T-cell (primary cell): ENCODE results near the gene ATP9B. TPM values are rescaled to one million over a fixed set of nuclear protein-coding genes. Genes with fewer than 3 reads are reported as not detected.

ENCODE experiments used
- ATAC-seq, 4 experiments: fragments of 200-7000 bp in 3 of 4; fragments of 150-1000 bp in 1 of 4; cut with Tn5 transposase; replicated peaks in 1 of 4; 1 replicate in 3 of 4; 2 replicates in 1 of 4; pipeline ENCODE4 v1.10.0; 2021; ENCODE audit warnings: moderate library complexity in 3 of 4, mild to moderate bottlenecking in 2 of 4, moderate number of reproducible peaks in 1 of 4
- CTCF ChIA-PET, 2 donors: fragments of 300-600 bp; sonication (Branson Sonifier 250); formaldehyde crosslinking; loops; one replicate each; lab custom pipeline; 2022; ENCODE audit warnings: antibody characterized with exemption in 2 of 2; lab: Charles Lee
- POLR2A ChIA-PET, 2 donors: fragments of 300-600 bp; sonication (Branson Sonifier 250); formaldehyde crosslinking; loops; one replicate each; lab custom pipeline; 2022; ENCODE audit warnings: antibody characterized with exemption in 2 of 2; lab: Charles Lee
- DNase-seq, 35 experiments: peaks; one replicate each; pipeline versions ENCODE4 v3.0.0 to v3.0.0-alpha.2; 2013 to 2023
- H3K27ac ChIP-seq: one replicate; pipeline ENCODE4 v1.5.1; 2013; ENCODE audit warnings: low read length
- H3K27me3 ChIP-seq, 2 experiments: replicated peaks in 1 of 2; 1 replicate in 1 of 2; 2 replicates in 1 of 2; pipeline versions ENCODE4 v1.6.1 to v1.7.0; 2013; ENCODE audit warnings: low read length in 1 of 2, mixed read lengths in 1 of 2; ENCODE audit not compliant: control insufficient read depth in 2 of 2, insufficient read depth in 2 of 2; ENCODE audit errors: extremely low read depth in 1 of 2
- H3K36me3 ChIP-seq, 2 donors: 1 replicate in 1 of 2; 2 replicates in 1 of 2; pipeline versions ENCODE4 v1.6.1 to v1.7.0; 2013; ENCODE audit warnings: low read length in 1 of 2; ENCODE audit not compliant: control insufficient read depth in 2 of 2, insufficient read depth in 1 of 2; ENCODE audit errors: extremely low read depth in 1 of 2
- H3K4me1 ChIP-seq, 2 experiments: 1 replicate in 1 of 2; 2 replicates in 1 of 2; pipeline versions ENCODE4 v1.6.1 to v1.7.0; 2013; ENCODE audit warnings: low read length in 2 of 2, mixed read lengths in 1 of 2; ENCODE audit not compliant: insufficient read depth in 2 of 2, control insufficient read depth in 1 of 2; ENCODE audit errors: extremely low read depth in 1 of 2
- H3K4me3 ChIP-seq, 2 donors: 1 replicate in 1 of 2; 2 replicates in 1 of 2; pipeline versions ENCODE4 v1.5.1 to v1.7.0; 2013; ENCODE audit warnings: mild to moderate bottlenecking in 2 of 2, low read length in 1 of 2, moderate library complexity in 1 of 2; ENCODE audit not compliant: control insufficient read depth in 1 of 2; ENCODE audit errors: extremely low read depth in 1 of 2
- H3K9me3 ChIP-seq: 2 replicates; pipeline ENCODE4 v1.7.0; 2013
- H3K27ac Mint-ChIP-seq, 2 donors: one replicate each; pipeline ENCODE4 v1.8.0; 2020 to 2021; ENCODE audit warnings: mild to moderate bottlenecking in 2 of 2, mixed read lengths in 2 of 2
- H3K27me3 Mint-ChIP-seq, 2 donors: one replicate each; pipeline ENCODE4 v1.8.0; 2021 to 2022; ENCODE audit warnings: mixed read lengths in 2 of 2
- H3K36me3 Mint-ChIP-seq: one replicate; pipeline ENCODE4 v1.8.0; 2021; ENCODE audit warnings: mixed read lengths
- H3K4me1 Mint-ChIP-seq, 3 donors: one replicate each; pipeline ENCODE4 v1.8.0; 2020 to 2022; ENCODE audit warnings: mixed read lengths in 3 of 3, mild to moderate bottlenecking in 1 of 3
- H3K4me3 Mint-ChIP-seq, 3 donors: one replicate each; pipeline ENCODE4 v1.8.0; 2020 to 2022; ENCODE audit warnings: mild to moderate bottlenecking in 3 of 3, mixed read lengths in 3 of 3, moderate library complexity in 3 of 3
- H3K9me3 Mint-ChIP-seq, 3 donors: one replicate each; pipeline ENCODE4 v1.8.0; 2020 to 2022; ENCODE audit warnings: mixed read lengths in 3 of 3
- WGBS: methylation state at CpG from one replicate; pipeline ENCODE4 v1.1.5; 2013; ENCODE audit warnings: missing lambda C conversion rate; ENCODE audit not compliant: insufficient coverage; 5-methylcytosine and 5-hydroxymethylcytosine counted together
- total RNA-seq, 35 experiments: library from RNA in 6 of 35; stranded (reverse) in 6 of 35; fragments of 120-200 nt in 1 of 35; gene quantifications; one replicate each; pipeline versions ENCODE4 v1.2.1 to v1.2.4 and lab custom pipeline; 2013 to 2026

The ATP9B gene
- total RNA-seq, 5 donors from 2014 or later (not counting 1 experiment from before 2014, with no cell fraction given): 54.1 to 95.2 (median 65.4) TPM

- Histone ChIP-seq H3K4me3 (no peak overlapping the region), H3K36me3 (no peaks in the 10 kb centered on the region), H3K27ac (peak overlapping the region; percentile 88), H3K9me3 (no peaks in the 10 kb centered on the region), H3K27me3 (no peaks in the 10 kb centered on the region), H3K4me1 (peaks cover 15 to 18% of the 10 kb centered on the region in 2 experiments)
- DNase-seq: peak in 2 of 35 experiments; percentile 7 to 19
- Mint-ChIP-seq H3K36me3 (peaks cover 17% of the 10 kb centered on the region), H3K27ac (peak overlapping the region; percentile 98 to 99), H3K4me1 (peaks cover 35 to 47% (median 38%) of the 10 kb centered on the region in 3 donors), H3K27me3 (peaks cover 7 to 11% of the 10 kb centered on the region in 2 donors), H3K9me3 (peaks cover 0 to 14% (median 0%) of the 10 kb centered on the region in 3 donors), H3K4me3 (peak overlapping the region; percentile 85 to 93 (median 92))
- no peak for ATAC-seq
- WGBS: 84% methylated on average over 2 of the region's 4 CpGs
- ChIA-PET CTCF (no interaction called here), POLR2A (interaction anchor here in 1 of 2 donors (1.2 kb wide), 1 partner anchor 33 kb away, joined by 4 read pairs; no protein-coding TSS in a partner anchor)
These were observed 1.6 kb upstream of the ATP9B start for GRCh38 chr18:79067611-79068010.

GRCh38 chr18:79068341-79068936 lies 755 bp upstream of the ATP9B start:
- POLR2A ChIA-PET: interaction anchor here in 1 of 2 donors (0.8 to 1.2 kb wide), 2 partner anchors 32 to 965 kb away, joined by 4 to 5 read pairs; no protein-coding TSS in a partner anchor
- H3K27ac ChIP-seq: peak overlapping the region; percentile 88
- peak overlapping the region; percentile 71 to 73 for H3K4me3 ChIP-seq
- peaks cover 0 to 14% (median 0%) of the 10 kb centered on the region in 3 donors for H3K9me3 Mint-ChIP-seq
- peak overlapping the region; percentile 98 to 99 for H3K27ac Mint-ChIP-seq
- WGBS: 2% methylated on average over 41 of the region's 49 CpGs
- H3K9me3 ChIP-seq: no peaks in the 10 kb centered on the region
- peaks cover 15 to 18% of the 10 kb centered on the region in 2 experiments for H3K4me1 ChIP-seq
- ATAC-seq: peak; percentile 56 to 68 (median 64)
- H3K27me3 Mint-ChIP-seq: peaks cover 7 to 11% of the 10 kb centered on the region in 2 donors
- no peaks in the 10 kb centered on the region for H3K27me3 ChIP-seq
- peaks cover 19% of the 10 kb centered on the region for H3K36me3 Mint-ChIP-seq
- CTCF ChIA-PET: no interaction called here
- DNase-seq: peak in 17 of 35 experiments; percentile 18 to 69 (median 35)
- peaks cover 41 to 50% (median 42%) of the 10 kb centered on the region in 3 donors for H3K4me1 Mint-ChIP-seq
- H3K4me3 Mint-ChIP-seq: peak overlapping the region; percentile 85 to 93 (median 92)
- H3K36me3 ChIP-seq: no peaks in the 10 kb centered on the region

- DNase-seq (peak in 1 of 35 experiments; percentile 3), ATAC-seq (peak in 2 of 4 experiments; percentile 6 to 8)
- Mint-ChIP-seq H3K27ac (peak overlapping the region; percentile 89 to 95), H3K9me3 (peaks cover 0 to 14% (median 0%) of the 10 kb centered on the region in 3 donors), H3K4me3 (peak overlapping the region; percentile 85 to 89 (median 87)), H3K4me1 (peaks cover 54 to 63% (median 54%) of the 10 kb centered on the region in 3 donors), H3K36me3 (peaks cover 27% of the 10 kb centered on the region), H3K27me3 (peaks cover 3 to 11% of the 10 kb centered on the region in 2 donors)
- Histone ChIP-seq H3K9me3 (no peaks in the 10 kb centered on the region), H3K36me3 (no peaks in the 10 kb centered on the region), H3K4me1 (peaks cover 18 to 19% of the 10 kb centered on the region in 2 experiments), H3K27ac (peak overlapping the region; percentile 88), H3K27me3 (no peaks in the 10 kb centered on the region), H3K4me3 (peak overlapping the region; percentile 73 to 83)
- POLR2A ChIA-PET: interaction anchor here in 1 of 2 donors (0.6 kb wide), 2 partner anchors 19 to 131 kb away, joined by 3 read pairs; no protein-coding TSS in a partner anchor
- CTCF ChIA-PET: interaction anchor here in 1 of 2 donors (0.7 kb wide), 1 partner anchor 920 kb away, joined by 3 read pairs; no protein-coding TSS in a partner anchor
- under 1% methylated on average over 10 of the region's 20 CpGs for WGBS
These were observed 540 bp downstream of the ATP9B start for GRCh38 chr18:79069717-79070151.

- ChIA-PET POLR2A (no interaction called here), CTCF (interaction anchor here in 1 of 2 donors (0.7 kb wide), 1 partner anchor 919 kb away, joined by 3 read pairs; no protein-coding TSS in a partner anchor)
- Histone ChIP-seq H3K27ac (no peak overlapping the region), H3K9me3 (no peaks in the 10 kb centered on the region), H3K4me1 (peaks cover 18 to 19% of the 10 kb centered on the region in 2 experiments), H3K27me3 (no peaks in the 10 kb centered on the region), H3K36me3 (no peaks in the 10 kb centered on the region), H3K4me3 (peak overlapping the region in 1 of 2 donors; percentile 73)
- WGBS: no CpG with 5 or more reads among the region's 3 CpGs
- DNase-seq (no peak), ATAC-seq (no peak)
- peaks cover 0 to 14% (median 0%) of the 10 kb centered on the region in 3 donors for H3K9me3 Mint-ChIP-seq
- H3K4me3 Mint-ChIP-seq: peak overlapping the region; percentile 85 to 89 (median 87)
- H3K36me3 Mint-ChIP-seq: peaks cover 29% of the 10 kb centered on the region
- peaks cover 62 to 71% (median 62%) of the 10 kb centered on the region in 3 donors for H3K4me1 Mint-ChIP-seq
- peak overlapping the region; percentile 66 to 89 for H3K27ac Mint-ChIP-seq
- peaks cover 3 to 11% of the 10 kb centered on the region in 2 donors for H3K27me3 Mint-ChIP-seq
These were observed 1.3 kb downstream of the ATP9B start for GRCh38 chr18:79070486-79070885.

- H3K4me1 Mint-ChIP-seq: peaks cover 66 to 76% (median 67%) of the 10 kb centered on the region in 3 donors
- ATAC-seq: no peak
- POLR2A ChIA-PET: interaction anchor here in 1 of 2 donors (0.6 kb wide), 1 partner anchor 21 kb away, joined by 5 read pairs; no protein-coding TSS in a partner anchor
These were observed 1.8 kb downstream of the ATP9B start for GRCh38 chr18:79071037-79071436.

More at GRCh38 chr18:79071037-79071436, 1.8 kb downstream of the ATP9B start:
- H3K36me3 Mint-ChIP-seq: peaks cover 27% of the 10 kb centered on the region
- Histone ChIP-seq H3K9me3 (no peaks in the 10 kb centered on the region), H3K4me3 (no peak overlapping the region), H3K36me3 (no peaks in the 10 kb centered on the region), H3K4me1 (peaks cover 19 to 20% of the 10 kb centered on the region in 2 experiments), H3K27ac (no peak overlapping the region), H3K27me3 (no peaks in the 10 kb centered on the region)
- H3K4me3 Mint-ChIP-seq: peak overlapping the region; percentile 85 to 89 (median 87)
- CTCF ChIA-PET: no interaction called here
- WGBS: no CpG with 5 or more reads among the region's 1 CpG
- no peak for DNase-seq
- H3K9me3 Mint-ChIP-seq: peaks cover 0 to 8% (median 0%) of the 10 kb centered on the region in 3 donors
- peak overlapping the region in 1 of 2 donors; percentile 20 for H3K27ac Mint-ChIP-seq
- peaks cover 0 to 6% of the 10 kb centered on the region in 2 donors for H3K27me3 Mint-ChIP-seq
